HCT116 (cell line): ENCODE measurements around the gene PKP2. TPM values are rescaled to one million over a fixed set of nuclear protein-coding genes. Genes with fewer than 3 reads are reported as not detected.

Experiments used
- ATAC-seq: fragments of 200-7000 bp; cut with Tn5 transposase; 2 replicates; pipeline ENCODE4 v1.9.1; 2020; ENCODE audit warnings: mild to moderate bottlenecking, moderate library complexity
- BruUV-seq: library from RNA; stranded (reverse); fragments of 400-500 nt; replicated peaks from 2 replicates; lab custom pipeline; 2021; lab: Mats Ljungman, UMichigan
- CTCF ChIA-PET: fragments of 300-600 bp; sonication (Branson Sonifier 250); formaldehyde crosslinking; loops from one replicate; lab custom pipeline; 2021; ENCODE audit warnings: antibody characterized with exemption; lab: Charles Lee
- POLR2A ChIA-PET: fragments of 300-600, 350-600 bp; sonication (Branson Sonifier 250); formaldehyde crosslinking; loops from one replicate; lab custom pipeline; 2021; ENCODE audit warnings: antibody characterized with exemption; lab: Charles Lee
- RAD21 ChIA-PET, 2 experiments: fragments of 300-600 bp; sonication (Branson Sonifier 250); formaldehyde crosslinking; loops; one replicate each; lab custom pipeline; 2023; ENCODE audit warnings: low total read pairs in 2 of 2; ENCODE audit not compliant: uncharacterized antibody in 2 of 2, unreplicated experiment in 2 of 2, low non-redundant PET in 1 of 2; lab: Charles Lee
- DNase-seq: peaks from one replicate; pipeline ENCODE4 v3.0.0-alpha.2; 2010; ENCODE audit warnings: low read depth, low spot score
- H2AFZ ChIP-seq: fragments of 200-600 bp; shearing (Covaris generic), sonication (generic); 2 replicates; pipeline ENCODE4 v1.6.1; 2017; ENCODE audit warnings: low read depth, mixed run types, mixed read lengths, antibody characterized with exemption, low read length; ENCODE audit not compliant: poor library complexity, severe bottlenecking
- H3K27ac ChIP-seq: 2 replicates; pipeline ENCODE4 v1.5.1; 2012; ENCODE audit warnings: low read depth, low read length
- H3K27me3 ChIP-seq: fragments of 200-600 bp; sonication (generic); 2 replicates; pipeline ENCODE4 v1.6.1; 2016; ENCODE audit warnings: mixed run types, low read length, mixed read lengths; ENCODE audit not compliant: insufficient read depth
- H3K36me3 ChIP-seq, 2 experiments: fragments of 200-500 bp in 1 of 2; fragments of 200-600 bp in 1 of 2; sonication (Bioruptor generic) in 1 of 2; sonication (generic) in 1 of 2; 2 replicates each; pipeline versions ENCODE4 v1.5.1 to v1.6.1; 2014 to 2016; ENCODE audit warnings: low read length in 2 of 2, inconsistent platforms in 1 of 2, mixed read lengths in 1 of 2, mixed run types in 1 of 2; ENCODE audit not compliant: insufficient read depth in 2 of 2, control insufficient read depth in 1 of 2
- H3K4me1 ChIP-seq, 2 experiments: fragments of 200-600 bp in 1 of 2; sonication (generic) in 1 of 2; 2 replicates each; pipeline versions ENCODE4 v1.5.1 to v1.6.1; 2012 to 2017; ENCODE audit warnings: low read length in 2 of 2, inconsistent platforms in 1 of 2, mild to moderate bottlenecking in 1 of 2, mixed read lengths in 1 of 2, mixed run types in 1 of 2, moderate library complexity in 1 of 2; ENCODE audit not compliant: insufficient read depth in 2 of 2, control insufficient read depth in 1 of 2
- H3K4me2 ChIP-seq: fragments of 200-600 bp; sonication (generic); 2 replicates; pipeline ENCODE4 v1.6.1; 2017; ENCODE audit warnings: mixed run types, low read length, mixed read lengths
- H3K4me3 ChIP-seq, 2 experiments: fragments of 200-600 bp in 1 of 2; sonication (generic) in 1 of 2; replicated peaks in 1 of 2; 2 replicates each; pipeline ENCODE4 v1.5.1; 2011 to 2016; ENCODE audit warnings: low read length in 2 of 2, control low read depth in 1 of 2, low read depth in 1 of 2, mild to moderate bottlenecking in 1 of 2, mixed read lengths in 1 of 2, mixed run types in 1 of 2
- H3K79me2 ChIP-seq: fragments of 200-600 bp; sonication (generic); 2 replicates; pipeline ENCODE4 v1.6.1; 2017; ENCODE audit warnings: mild to moderate bottlenecking, mixed run types, low read length, moderate library complexity, mixed read lengths; ENCODE audit not compliant: insufficient read depth
- H3K9ac ChIP-seq: fragments of 200-600 bp; sonication (generic); 2 replicates; pipeline ENCODE4 v1.6.1; 2016; ENCODE audit warnings: low read length, mixed read lengths
- H3K9me2 ChIP-seq: fragments of 200-600 bp; sonication (generic), shearing (Covaris generic); 2 replicates; pipeline ENCODE4 v1.6.1; 2017; ENCODE audit warnings: mixed run types, mild to moderate bottlenecking, moderate library complexity; ENCODE audit not compliant: insufficient read depth
- H3K9me3 ChIP-seq, 2 experiments: fragments of 200-500 bp in 1 of 2; fragments of 200-600 bp in 1 of 2; sonication (Bioruptor generic) in 1 of 2; sonication (generic) in 1 of 2; 2 replicates each; pipeline ENCODE4 v1.6.1; 2014 to 2017; ENCODE audit warnings: low read length in 2 of 2, mixed read lengths in 2 of 2, inconsistent platforms in 1 of 2, low read depth in 1 of 2, mild to moderate bottlenecking in 1 of 2, mixed run types in 1 of 2, moderate library complexity in 1 of 2; ENCODE audit not compliant: control insufficient read depth in 1 of 2, insufficient read depth in 1 of 2
- H4K20me1 ChIP-seq: fragments of 200-600 bp; sonication (generic), shearing (Covaris generic); 2 replicates; pipeline ENCODE4 v1.6.1; 2017; ENCODE audit warnings: mixed run types, mild to moderate bottlenecking, moderate library complexity; ENCODE audit not compliant: insufficient read depth
- CBX3 ChIP-seq: IDR thresholded peaks from 2 replicates; pipeline ENCODE4 v1.6.1; 2012; ENCODE audit warnings: low read depth
- CEBPB ChIP-seq: IDR thresholded peaks from 2 replicates; pipeline ENCODE4 v1.6.1; 2012; ENCODE audit warnings: low read depth
- EGR1 ChIP-seq: IDR thresholded peaks from 2 replicates; pipeline ENCODE4 v1.6.1; 2012; ENCODE audit warnings: low read depth
- EZH2 ChIP-seq: fragments of 200-600 bp; sonication (generic); IDR thresholded peaks from 2 replicates; pipeline ENCODE4 v1.6.1; 2017; ENCODE audit warnings: antibody characterized with exemption, mixed run types
- EZH2phosphoT487 ChIP-seq: fragments of 200-600 bp; IDR thresholded peaks from 2 replicates; pipeline ENCODE4 v1.6.1; 2018; ENCODE audit warnings: antibody characterized with exemption, borderline replicate concordance
- POLR2A ChIP-seq: IDR thresholded peaks from 2 replicates; pipeline ENCODE4 v1.7.0; 2011; ENCODE audit warnings: borderline replicate concordance; ENCODE audit not compliant: insufficient read depth, insufficient read length; ENCODE audit errors: extremely low read depth
- POLR2AphosphoS5 ChIP-seq: IDR thresholded peaks from 2 replicates; pipeline ENCODE4 v1.6.1; 2011; ENCODE audit warnings: mild to moderate bottlenecking, low read depth, low read length, moderate library complexity
- SP1 ChIP-seq: IDR thresholded peaks from 2 replicates; pipeline ENCODE4 v1.6.1; 2012; ENCODE audit warnings: low read depth
- SRF ChIP-seq: IDR thresholded peaks from 2 replicates; pipeline ENCODE4 v1.6.1; 2012; ENCODE audit warnings: low read depth
- TCF7L2 ChIP-seq: IDR thresholded peaks from 2 replicates; pipeline ENCODE4 v1.7.0; 2011; ENCODE audit warnings: borderline replicate concordance, inconsistent platforms; ENCODE audit not compliant: insufficient read depth, insufficient read length; ENCODE audit errors: extremely low read depth
- ZFX ChIP-seq: fragments of 450-650 bp; IDR thresholded peaks from 2 replicates; pipeline ENCODE4 v1.6.1; 2017
- ZNF274 ChIP-seq: fragments of 200-500 bp; sonication (Bioruptor generic); IDR thresholded peaks from 2 replicates; pipeline ENCODE4 v1.6.1; 2014; ENCODE audit warnings: mild to moderate bottlenecking, low read depth, low read length, inconsistent platforms
- intact Hi-C: fragments of 100-400 bp; cut with micrococcal nuclease; formaldehyde crosslinking; loops from 2 replicates; pipeline ENCODE4 v1.10.0; 2022
- total RNA-seq: library from RNA; stranded (reverse); gene quantifications from one replicate; pipeline ENCODE4 v1.2.1, GENCODE V29; 2021; ENCODE audit not compliant: unreplicated experiment
- TF ChIP-seq, protein P1 (sequence below): IDR thresholded peaks from 2 replicates; pipeline ENCODE4 v1.6.1; 2011; ENCODE audit warnings: mild to moderate bottlenecking, low read length, moderate library complexity; ENCODE audit not compliant: insufficient replicate concordance; ENCODE audit errors: extremely low read depth
- TF ChIP-seq, protein P2 (sequence below): IDR thresholded peaks from 2 replicates; pipeline ENCODE4 v1.6.1; 2012

PKP2 gene
- total RNA-seq, 1 experiment from 2014 or later, result 21.5 TPM

DNA sequence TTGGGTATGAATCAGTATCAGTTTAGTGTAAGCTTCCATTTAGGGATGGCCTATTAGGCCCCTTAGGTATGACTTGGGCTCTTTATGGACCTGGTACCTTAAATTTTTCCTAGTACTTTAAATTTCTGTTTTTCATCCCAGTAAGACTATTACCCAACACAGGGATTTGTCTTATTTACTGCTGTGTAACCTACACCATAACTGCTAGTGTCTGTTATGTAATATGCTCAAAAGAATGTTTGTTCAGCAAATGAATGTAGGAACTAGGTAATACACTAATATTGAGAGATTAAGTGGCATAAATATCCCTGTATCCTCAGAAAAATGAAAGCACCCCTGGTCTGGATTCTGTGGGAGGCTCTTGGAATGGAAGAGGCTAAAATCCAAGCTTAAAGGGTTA, 77.2 kb downstream of the PKP2 start:
- no peak for TF ChIP-seq EGR1
- TF ChIP-seq POLR2AphosphoS5, result no peak
- TF ChIP-seq EZH2phosphoT487, result no peak
- TF ChIP-seq POLR2A, result no peak
- TF ChIP-seq, protein P1, sequence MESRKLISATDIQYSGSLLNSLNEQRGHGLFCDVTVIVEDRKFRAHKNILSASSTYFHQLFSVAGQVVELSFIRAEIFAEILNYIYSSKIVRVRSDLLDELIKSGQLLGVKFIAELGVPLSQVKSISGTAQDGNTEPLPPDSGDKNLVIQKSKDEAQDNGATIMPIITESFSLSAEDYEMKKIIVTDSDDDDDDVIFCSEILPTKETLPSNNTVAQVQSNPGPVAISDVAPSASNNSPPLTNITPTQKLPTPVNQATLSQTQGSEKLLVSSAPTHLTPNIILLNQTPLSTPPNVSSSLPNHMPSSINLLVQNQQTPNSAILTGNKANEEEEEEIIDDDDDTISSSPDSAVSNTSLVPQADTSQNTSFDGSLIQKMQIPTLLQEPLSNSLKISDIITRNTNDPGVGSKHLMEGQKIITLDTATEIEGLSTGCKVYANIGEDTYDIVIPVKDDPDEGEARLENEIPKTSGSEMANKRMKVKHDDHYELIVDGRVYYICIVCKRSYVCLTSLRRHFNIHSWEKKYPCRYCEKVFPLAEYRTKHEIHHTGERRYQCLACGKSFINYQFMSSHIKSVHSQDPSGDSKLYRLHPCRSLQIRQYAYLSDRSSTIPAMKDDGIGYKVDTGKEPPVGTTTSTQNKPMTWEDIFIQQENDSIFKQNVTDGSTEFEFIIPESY, result no peak
- no peak for TF ChIP-seq ZFX
- no peak for TF ChIP-seq SRF
- no peak for TF ChIP-seq CEBPB
- TF ChIP-seq, protein P2, sequence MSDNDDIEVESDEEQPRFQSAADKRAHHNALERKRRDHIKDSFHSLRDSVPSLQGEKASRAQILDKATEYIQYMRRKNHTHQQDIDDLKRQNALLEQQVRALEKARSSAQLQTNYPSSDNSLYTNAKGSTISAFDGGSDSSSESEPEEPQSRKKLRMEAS, result no peak
- no peak for TF ChIP-seq TCF7L2
- TF ChIP-seq SP1, result no peak
- TF ChIP-seq EZH2, result no peak
- no peak for TF ChIP-seq ZNF274
- TF ChIP-seq CBX3, result no peak
- Histone ChIP-seq H3K4me1 (no peaks in the 10 kb centered on the region), H3K27ac (no peak overlapping the region), H2AFZ (no peak overlapping the region), H3K9me2 (no peaks in the 10 kb centered on the region), H3K4me2 (no peak overlapping the region), H4K20me1 (no peaks in the 10 kb centered on the region), H3K9ac (no peak overlapping the region), H3K4me3 (no peak overlapping the region), H3K9me3 (no peaks in the 10 kb centered on the region), H3K27me3 (no peaks in the 10 kb centered on the region), H3K36me3 (peaks cover 0 to 14% of the 10 kb centered on the region in 2 experiments; a peak in 2 of 4 replicates), H3K79me2 (no peaks in the 10 kb centered on the region)
- ATAC-seq (no peak), DNase-seq (no peak)
- intact Hi-C loops, result no loop called here
- RAD21 ChIA-PET, result no interaction called here
- BruUV-seq, result no TSS peak
- CTCF ChIA-PET, result no interaction called here
- POLR2A ChIA-PET, result no interaction called here
